GM12878 (cell line): ENCODE results near the gene DST. TPM values are rescaled to one million over a fixed set of nuclear protein-coding genes. Genes with fewer than 3 reads are reported as not detected.

Experiments
- ATAC-seq: fragments of 200-7000 bp; cut with Tn5 transposase; 3 replicates; pipeline ENCODE4 v1.9.1; 2020; ENCODE audit warnings: mild to moderate bottlenecking, moderate library complexity
- BruUV-seq: library from RNA; stranded (reverse); fragments of 400-500 nt; replicated peaks from 2 replicates; lab custom pipeline; 2021; lab: Mats Ljungman, UMichigan
- CTCF ChIA-PET: fragments of 300-600 bp; sonication (Branson Sonifier 250); formaldehyde crosslinking; extraction: SDS; loops from one replicate; lab custom pipeline; 2021; ENCODE audit warnings: inconsistent platforms; lab: Yijun Ruan, JAX
- POLR2A ChIA-PET: fragments of 350-600 bp; formaldehyde crosslinking; extraction: SDS; loops from one replicate; lab custom pipeline; 2021; ENCODE audit warnings: inconsistent platforms; lab: Charles Lee
- RAD21 ChIA-PET: fragments of 300-600 bp; sonication (Branson Sonifier 250); formaldehyde crosslinking; loops from one replicate; lab custom pipeline; 2023; ENCODE audit warnings: antibody characterized with exemption; ENCODE audit not compliant: unreplicated experiment; lab: Charles Lee
- SMC1A ChIA-PET: fragments of 300-600 bp; sonication (Branson Sonifier 250); formaldehyde crosslinking; loops from one replicate; lab custom pipeline; 2023; ENCODE audit not compliant: unreplicated experiment, uncharacterized antibody; lab: Charles Lee
- DNase-seq: peaks from one replicate; pipeline ENCODE4 v3.0.0-alpha.2; 2011; ENCODE audit warnings: low read depth, low spot score
- FAIRE-seq: peaks from 3 replicates; lab custom pipeline; 2011; peaks lifted over from hg19 to GRCh38; lab: Jason Lieb, UNC
- H2AFZ ChIP-seq: 2 replicates; pipeline ENCODE4 v1.6.0; 2011; ENCODE audit warnings: low read depth, low read length, control low read depth; ENCODE audit not compliant: control insufficient read depth
- H3K27ac ChIP-seq: 2 replicates; pipeline ENCODE4 v1.5.1; 2011; ENCODE audit warnings: control low read depth; ENCODE audit not compliant: control insufficient read depth, insufficient read depth
- H3K27me3 ChIP-seq, 2 experiments: replicated peaks in 1 of 2; 2 replicates each; pipeline versions ENCODE4 v1.6.0 to v1.6.1; 2011; ENCODE audit warnings: low read length in 1 of 2; ENCODE audit not compliant: control insufficient read depth in 2 of 2, insufficient read depth in 2 of 2
- H3K36me3 ChIP-seq, 2 experiments: 2 replicates each; pipeline ENCODE4 v1.5.1; 2011; ENCODE audit warnings: low read length in 1 of 2; ENCODE audit not compliant: control insufficient read depth in 2 of 2, insufficient read depth in 2 of 2
- H3K4me1 ChIP-seq: 2 replicates; pipeline ENCODE4 v1.6.1; 2011; ENCODE audit warnings: mild to moderate bottlenecking, low read length, moderate library complexity, mixed read lengths; ENCODE audit not compliant: control insufficient read depth, insufficient read depth
- H3K4me2 ChIP-seq: 2 replicates; pipeline ENCODE4 v1.6.0; 2011; ENCODE audit warnings: control low read depth; ENCODE audit not compliant: control insufficient read depth, insufficient read depth
- H3K4me3 ChIP-seq: fragments of 200-600 bp; sonication (generic); 2 replicates; pipeline ENCODE4 v1.5.1; 2016
- H3K79me2 ChIP-seq: 2 replicates; pipeline ENCODE4 v1.6.0; 2011; ENCODE audit warnings: low read length; ENCODE audit not compliant: control insufficient read depth, insufficient read depth
- H3K9ac ChIP-seq: 2 replicates; pipeline ENCODE4 v1.8.0; 2011; ENCODE audit warnings: low read length, control low read depth, mixed read lengths; ENCODE audit not compliant: control insufficient read depth, insufficient read depth
- H3K9me3 ChIP-seq: replicated peaks from 3 replicates; pipeline ENCODE4 v1.5.1; 2011; ENCODE audit warnings: mild to moderate bottlenecking, low read length; ENCODE audit not compliant: control insufficient read depth, insufficient read depth
- H4K20me1 ChIP-seq: 2 replicates; pipeline ENCODE4 v1.6.0; 2011; ENCODE audit not compliant: control insufficient read depth, insufficient read depth
- E4F1 ChIP-seq: fragments of 450-650 bp; IDR thresholded peaks from 2 replicates; pipeline ENCODE4 v1.6.1; 2018; ENCODE audit warnings: borderline replicate concordance, mild to moderate bottlenecking; ENCODE audit not compliant: partially characterized antibody
- ELK1 ChIP-seq: IDR thresholded peaks from 2 replicates; pipeline ENCODE4 v1.6.1; 2012; ENCODE audit warnings: low read depth, low read length, improper control_type of control experiment
- FOS ChIP-seq: IDR thresholded peaks from 3 replicates; pipeline ENCODE4 v1.6.1; 2011; ENCODE audit warnings: borderline replicate concordance; ENCODE audit not compliant: insufficient read length; ENCODE audit errors: extremely low read depth
- GABPA ChIP-seq: IDR thresholded peaks from 2 replicates; pipeline ENCODE4 v1.6.1; 2014; ENCODE audit warnings: antibody characterized with exemption, low read depth, mild to moderate bottlenecking, inconsistent platforms
- HDAC6 ChIP-seq: fragments of 200-600 bp; sonication (generic); IDR thresholded peaks from one replicate; pipeline ENCODE4 v1.8.0; 2017; ENCODE audit warnings: antibody characterized with exemption; ENCODE audit not compliant: unreplicated experiment
- KLF5 ChIP-seq: fragments of 450-650 bp; IDR thresholded peaks from 2 replicates; pipeline ENCODE4 v1.6.1; 2014; ENCODE audit warnings: mild to moderate bottlenecking; ENCODE audit not compliant: partially characterized antibody
- NKRF ChIP-seq: fragments of 450-650 bp; conservative IDR thresholded peaks from 2 replicates; pipeline ENCODE4 v1.6.1; 2017; ENCODE audit warnings: mild to moderate bottlenecking, moderate library complexity
- NR2C1 ChIP-seq: fragments of 450-650 bp; IDR thresholded peaks from 2 replicates; pipeline ENCODE4 v1.6.1; 2017; ENCODE audit warnings: antibody characterized with exemption, mild to moderate bottlenecking, moderate library complexity
- PKNOX1 ChIP-seq: fragments of 450-650 bp; IDR thresholded peaks from 2 replicates; pipeline ENCODE4 v1.6.1; 2016; ENCODE audit warnings: mild to moderate bottlenecking
- RB1 ChIP-seq: fragments of 450-650 bp; formaldehyde crosslinking; IDR thresholded peaks from 2 replicates; pipeline ENCODE4 v1.6.1; 2017; ENCODE audit warnings: mild to moderate bottlenecking, borderline replicate concordance
- SMAD5 ChIP-seq: IDR thresholded peaks from 2 replicates; pipeline ENCODE4 v1.6.1; 2016; ENCODE audit warnings: antibody characterized with exemption, low read depth
- SRF ChIP-seq, 2 experiments: IDR thresholded peaks; 2 replicates each; pipeline ENCODE4 v1.6.1; 2011; ENCODE audit warnings: low read depth in 2 of 2, low read length in 2 of 2, mild to moderate bottlenecking in 1 of 2, moderate library complexity in 1 of 2
- USF1 ChIP-seq: IDR thresholded peaks from 2 replicates; pipeline ENCODE4 v1.6.1; 2011; ENCODE audit warnings: borderline replicate concordance, low read depth, mild to moderate bottlenecking, moderate library complexity, mixed read lengths, low read length; ENCODE audit not compliant: insufficient read depth; ENCODE audit errors: extremely low read length
- USF2 ChIP-seq: IDR thresholded peaks from 2 replicates; pipeline ENCODE4 v1.6.1; 2011; ENCODE audit warnings: low read depth, low read length, improper control_type of control experiment, borderline replicate concordance
- ZNF274 ChIP-seq: IDR thresholded peaks from one replicate; pipeline ENCODE4 v1.8.0; 2011; ENCODE audit not compliant: insufficient read length, insufficient read depth
- WGBS: methylation state at CpG from one replicate; pipeline ENCODE4 v1.1.6; 2016; ENCODE audit warnings: low lambda C conversion rate; ENCODE audit not compliant: insufficient replicate concordance, insufficient coverage; ENCODE audit errors: missing lambda C conversion rate; 5-methylcytosine and 5-hydroxymethylcytosine counted together
- in situ Hi-C: fragments of 300-500 bp; cut with MboI; formaldehyde crosslinking; loops from 9 replicates; pipeline ENCODE4 v1.14.3; 2018; ENCODE audit warnings: mixed read lengths
- intact Hi-C: fragments of 100-400 bp; cut with micrococcal nuclease; formaldehyde crosslinking; loops from one replicate; pipeline ENCODE4 v1.14.2; 2022; ENCODE audit not compliant: unreplicated experiment
- polyA plus RNA-seq, 11 experiments: library from polyadenylated mRNA; depleted of rRNA in 4 of 11; unstranded in 6 of 11; stranded (reverse) in 5 of 11; fragments of >200 nt; fragmentation: Nextera tagmentation in 4 of 11; fragmentation: Illumina TruSeq in 1 of 11; extraction: Ambion mirVana in 4 of 11; extraction: Trizol in 1 of 11; gene quantifications; 1 replicate in 1 of 11; 2 replicates in 10 of 11; pipeline versions ENCODE4 v1.2.1 to v1.2.3, GENCODE V29; 2011 to 2016; ENCODE audit warnings: inconsistent platforms in 2 of 11, missing spikeins in 2 of 11, low read depth in 1 of 11
- total RNA-seq, 4 experiments: library from RNA; depleted of rRNA in 3 of 4; stranded (reverse); fragments of >200 nt in 3 of 4; fragmentation: Illumina TruSeq in 1 of 4; extraction: Trizol in 1 of 4; gene quantifications; 2 replicates each; pipeline versions ENCODE4 v1.2.1 to v1.2.3, GENCODE V29; 2013 to 2021

Gene DST
- total and polyA plus RNA-seq, 10 of the 15 experiments (the other 5 are each of a cell fraction or from before 2014, with no cell fraction given): 32.1 to 156 (median 75.0) TPM

- no TSS peak for BruUV-seq
- POLR2A ChIA-PET: no interaction called here
These were observed 87.2 kb downstream of the DST start for GRCh38 chr6:56555438-56555872.

More at GRCh38 chr6:56555438-56555872, 87.2 kb downstream of the DST start:
- Histone ChIP-seq H4K20me1 (no peaks in the 10 kb centered on the region), H3K79me2 (peaks cover 2% of the 10 kb centered on the region), H3K4me3 (no peak overlapping the region), H3K27me3 (no peaks in the 10 kb centered on the region), H3K36me3 (peaks cover 7 to 24% of the 10 kb centered on the region in 2 experiments), H2AFZ (no peak overlapping the region), H3K9me3 (no peaks in the 10 kb centered on the region), H3K4me2 (no peak overlapping the region), H3K4me1 (0 out of 2 replicates have a peak, but pooled peaks cover under 1% of the 10 kb centered on the region), H3K27ac (no peak overlapping the region), H3K9ac (no peak overlapping the region)
- intact Hi-C loops (no loop called here), in situ Hi-C loops (no loop called here)
- DNase-seq: no peak
- RAD21 ChIA-PET: no interaction called here
- no peak for FAIRE-seq
- ATAC-seq: no peak
- SMC1A ChIA-PET: no interaction called here
- CTCF ChIA-PET: interaction anchor here (0.9 to 1.5 kb wide), 2 partner anchors 15 to 39 kb away, joined by 4 read pairs; no protein-coding TSS in a partner anchor
- WGBS: 72% methylated on average over 5 of the region's 5 CpGs
- TF ChIP-seq NR2C1: no peak
- TF ChIP-seq RB1: no peak
- TF ChIP-seq USF2: no peak
- TF ChIP-seq USF1: no peak
- no peak for TF ChIP-seq ELK1
- no peak for TF ChIP-seq HDAC6
- TF ChIP-seq SMAD5: no peak
- TF ChIP-seq E4F1: no peak
- TF ChIP-seq SRF (IDR thresholded peaks at IDR 0.05; ENCODE audit: low read depth in 2 of 2, low read length in 2 of 2): no peak
- TF ChIP-seq FOS: no peak
- no peak for TF ChIP-seq KLF5
- no peak for TF ChIP-seq GABPA
- no peak for TF ChIP-seq PKNOX1
- no peak for TF ChIP-seq ZNF274
- TF ChIP-seq NKRF: no peak
